Measurements from ENCODE around the gene EFCAB11.

Gene EFCAB11, protein sequence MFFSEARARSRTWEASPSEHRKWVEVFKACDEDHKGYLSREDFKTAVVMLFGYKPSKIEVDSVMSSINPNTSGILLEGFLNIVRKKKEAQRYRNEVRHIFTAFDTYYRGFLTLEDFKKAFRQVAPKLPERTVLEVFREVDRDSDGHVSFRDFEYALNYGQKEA

DNA sequence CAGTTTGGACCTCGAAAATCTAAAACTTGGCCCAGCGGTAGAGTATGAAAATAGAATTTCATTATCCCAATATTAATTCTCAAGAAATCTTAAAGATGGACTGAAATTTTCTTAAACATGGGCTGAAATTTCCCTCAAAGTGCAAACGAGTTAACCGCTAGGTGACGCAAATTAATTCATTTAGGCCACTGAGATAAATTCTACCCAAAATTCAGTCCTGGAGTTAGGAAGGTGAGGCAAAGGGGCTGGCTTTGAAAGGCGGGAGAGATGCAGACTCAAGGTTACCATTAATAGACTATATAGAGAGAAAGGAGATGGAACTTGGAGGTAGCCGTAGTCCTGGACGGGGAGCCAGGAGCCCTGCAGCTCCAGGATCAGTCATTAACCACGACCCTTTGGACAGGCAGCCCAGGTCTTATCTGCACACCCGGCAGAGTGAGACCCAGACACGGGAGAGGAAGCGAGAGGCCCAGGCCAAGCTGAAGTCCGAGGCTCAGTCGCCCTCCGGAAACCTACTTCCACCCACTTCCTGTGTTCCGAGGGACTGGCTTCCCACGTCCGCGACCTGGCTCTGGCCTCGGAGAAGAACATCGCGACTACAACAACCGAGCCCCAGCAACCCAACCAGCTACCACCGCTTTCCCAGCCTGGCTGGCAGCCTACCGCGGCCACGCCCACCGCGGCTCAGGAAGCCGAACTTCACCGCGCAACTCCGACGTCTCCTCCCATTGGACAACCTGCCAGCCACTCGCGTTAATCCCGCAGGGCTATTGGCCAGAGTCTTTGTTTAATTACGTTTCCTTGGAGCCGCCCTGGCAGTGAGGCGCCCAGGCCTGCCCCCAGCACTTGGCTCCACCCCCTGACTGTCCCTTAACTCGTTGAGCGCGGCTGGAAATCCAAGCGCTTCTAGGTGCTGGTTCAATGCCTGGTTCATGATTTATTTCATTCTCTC is at the start of gene EFCAB11:
EFCAB11 (minus strand) TSS at position 661 of the 952 bp plus-strand sequence; CDS start at position 591, 70 bp downstream.
- DNase-seq (ENCODE audit: low read depth, low spot score), result peak; percentile 99

DNA sequence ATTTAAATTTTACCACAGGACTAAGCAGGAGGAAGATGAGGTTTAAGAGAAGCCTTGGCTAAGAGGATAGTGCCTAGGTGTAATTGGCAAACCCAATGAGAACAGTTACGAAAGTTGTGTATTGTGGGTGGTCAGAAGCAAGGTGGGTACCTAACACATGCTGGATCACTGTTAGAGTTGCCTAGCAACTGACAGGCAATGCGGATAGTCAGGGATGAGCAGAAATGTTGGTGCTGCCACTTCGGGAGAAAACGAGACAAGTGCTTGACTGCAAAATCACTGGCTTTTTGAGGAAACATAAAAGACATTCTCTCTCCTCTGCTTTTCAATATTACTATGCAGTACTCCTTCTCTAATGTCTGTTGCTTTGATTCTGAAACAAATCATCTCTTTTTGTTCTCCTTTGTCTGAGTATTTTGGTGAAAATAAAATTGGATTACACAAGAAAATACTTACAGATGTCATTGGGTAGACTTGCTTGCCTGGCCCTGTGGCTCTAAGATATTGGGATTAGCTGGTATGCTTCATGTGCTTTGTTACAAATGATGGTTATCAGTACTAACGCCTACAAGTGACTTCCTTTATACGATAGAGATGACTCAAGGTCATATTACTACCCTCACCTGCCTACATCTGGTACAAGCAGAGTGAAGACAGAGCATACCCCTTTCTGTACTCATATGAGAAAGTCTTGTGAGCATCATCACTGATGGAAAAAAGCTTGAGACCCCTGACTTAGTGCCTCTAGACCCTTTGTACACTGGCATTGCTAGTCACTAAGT is 49.2 kb upstream of the EFCAB11 start:
- DNase-seq (ENCODE audit: low read depth, low spot score), result no peak

DNA sequence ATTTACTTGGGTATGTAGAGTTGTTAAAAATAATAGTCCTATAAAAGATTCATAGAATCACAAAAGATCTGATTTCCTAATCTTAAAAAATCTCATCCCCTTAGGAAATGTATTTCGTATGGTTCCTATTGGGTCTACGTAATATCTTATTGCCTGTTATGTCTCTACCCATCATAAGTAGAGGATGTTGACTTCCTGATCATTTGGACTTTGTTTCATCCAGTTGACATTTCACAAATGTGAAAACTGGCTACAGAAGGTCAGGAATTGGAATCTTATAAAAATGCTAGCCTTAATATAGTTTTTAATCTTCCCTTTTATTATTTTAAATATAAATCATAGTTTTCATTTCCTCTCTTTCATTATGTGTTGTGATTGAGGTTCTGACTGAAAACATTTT is 46.4 kb upstream of the EFCAB11 start:
- no peak for DNase-seq (ENCODE audit: low read depth, low spot score)

DNA sequence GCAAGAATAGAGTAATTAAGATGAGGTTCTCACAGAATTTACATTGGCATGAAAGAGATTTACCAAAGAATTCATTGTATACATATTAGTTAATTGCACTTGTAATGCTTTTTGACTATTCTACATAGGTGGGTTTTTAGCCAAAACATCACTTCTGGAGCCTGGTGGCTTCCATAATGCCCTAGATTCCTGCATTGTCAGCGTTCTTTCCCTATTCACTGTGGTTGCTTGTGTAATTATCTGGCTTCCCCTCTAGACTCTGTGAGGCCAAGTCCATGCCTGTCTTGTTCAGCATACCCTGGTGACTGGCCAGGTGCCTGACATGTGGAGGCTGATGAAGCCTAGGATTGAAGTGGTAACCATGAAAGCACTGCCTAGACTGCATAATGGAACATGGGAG is 42.4 kb upstream of the EFCAB11 start:
- DNase-seq (ENCODE audit: low read depth, low spot score), result no peak

DNA sequence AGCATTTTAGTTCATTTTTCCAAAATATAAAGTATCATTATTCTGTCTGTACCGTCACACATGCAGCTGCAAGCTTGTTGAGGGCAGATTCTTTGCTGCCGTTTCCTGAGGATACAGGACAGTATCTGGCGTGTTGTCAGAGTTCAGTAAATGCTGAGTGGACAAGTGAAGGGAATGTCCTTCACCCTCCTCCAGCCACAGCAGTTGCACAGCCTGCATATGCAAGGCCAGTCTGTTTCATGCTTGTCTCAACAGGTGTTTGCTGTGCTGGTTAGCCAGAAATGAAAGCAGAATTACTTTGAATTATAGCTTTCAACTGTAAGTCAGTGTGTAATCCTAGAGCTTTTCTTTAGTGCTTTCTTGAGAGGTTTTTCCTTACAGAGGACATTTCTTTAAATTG is 37.7 kb upstream of the EFCAB11 start:
- DNase-seq (ENCODE audit: low read depth, low spot score), result no peak

DNA sequence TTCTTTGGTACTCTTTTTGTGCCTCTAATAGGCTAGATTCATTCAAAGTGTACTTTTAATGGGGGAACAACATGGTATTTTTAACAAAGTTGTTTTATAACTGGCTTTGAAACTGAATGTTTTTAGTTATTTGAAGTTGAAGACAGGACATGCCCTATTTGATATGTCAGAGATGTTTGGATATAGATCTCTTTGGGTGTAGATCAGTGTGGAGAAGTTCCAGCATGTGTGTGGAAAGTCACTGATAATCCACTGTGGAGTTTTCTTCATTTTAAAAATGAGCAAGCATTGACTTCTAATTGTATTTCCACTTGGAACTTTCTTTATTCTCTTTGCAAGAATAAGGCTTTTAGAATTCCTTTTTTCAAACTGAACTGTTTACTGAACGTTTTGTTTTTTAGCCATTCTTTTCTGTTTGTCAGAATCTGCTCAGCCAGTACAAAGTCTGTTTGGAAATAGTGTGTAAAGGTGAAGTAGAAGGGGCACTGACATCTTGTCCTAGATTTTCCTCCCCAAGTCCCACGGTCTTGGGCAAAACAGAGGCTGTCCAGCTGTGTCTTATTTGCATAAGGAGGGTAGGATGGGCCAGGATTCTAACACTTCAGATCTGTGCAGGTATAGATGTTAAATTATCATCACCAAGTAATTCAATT is 36.2 kb upstream of the EFCAB11 start:
- DNase-seq (ENCODE audit: low read depth, low spot score), result no peak

DNA sequence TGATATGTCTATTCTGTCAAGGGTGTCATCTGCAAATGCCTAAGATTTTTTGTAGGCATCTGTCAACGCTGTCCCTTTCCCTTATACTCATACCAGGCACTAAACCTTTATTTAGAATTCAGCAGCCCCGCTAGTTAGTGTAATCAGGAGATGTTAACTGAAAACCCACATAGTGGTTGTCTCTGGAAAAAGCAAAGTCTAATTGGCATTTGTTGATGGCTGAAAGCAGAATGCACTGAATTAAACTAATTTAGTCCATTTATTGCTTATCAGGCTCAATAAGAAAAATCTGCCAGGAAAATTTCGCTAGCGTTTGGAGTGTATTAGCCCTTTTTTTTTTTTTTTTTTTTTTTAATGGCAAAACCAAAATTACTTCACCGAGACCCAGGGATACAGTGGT is 35.7 kb upstream of the EFCAB11 start:
- no peak for DNase-seq (ENCODE audit: low read depth, low spot score)

DNA sequence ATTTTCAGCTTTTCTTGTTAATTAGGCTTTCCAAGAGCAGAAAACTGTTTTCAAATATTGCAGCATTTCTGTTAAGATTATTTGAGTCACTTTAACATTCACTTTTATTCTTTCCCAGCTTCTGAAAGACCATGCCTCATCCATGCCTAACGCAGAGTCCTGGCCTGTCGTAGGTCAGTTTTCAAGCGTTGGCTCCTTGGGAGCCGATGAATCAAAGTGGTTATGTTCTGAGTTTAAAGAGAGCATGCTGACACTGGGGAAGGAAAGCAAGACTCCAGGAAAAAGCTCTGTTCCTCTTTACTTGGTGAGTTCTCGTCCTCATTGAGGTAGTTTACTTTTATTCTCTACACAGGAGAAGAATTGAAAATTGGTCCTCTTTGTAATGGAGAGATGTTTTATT is 34.3 kb upstream of the EFCAB11 start:
- DNase-seq (ENCODE audit: low read depth, low spot score), result no peak

DNA sequence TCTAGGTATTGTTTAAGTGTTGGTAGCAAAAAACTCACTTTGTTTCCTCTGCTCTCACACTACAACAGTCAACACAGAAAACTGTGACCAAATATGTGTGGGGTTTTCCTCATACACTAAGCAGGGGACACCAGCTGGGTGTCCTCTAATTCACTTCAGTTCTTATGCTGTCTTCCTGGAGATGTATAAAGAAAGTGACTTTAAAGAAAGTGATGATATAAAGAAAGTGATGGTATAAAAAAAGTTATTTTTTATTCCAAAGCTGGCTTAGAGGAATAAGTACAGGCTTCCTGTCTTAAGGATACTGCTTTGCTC is 32.6 kb upstream of the EFCAB11 start:
- DNase-seq (ENCODE audit: low read depth, low spot score), result no peak

DNA sequence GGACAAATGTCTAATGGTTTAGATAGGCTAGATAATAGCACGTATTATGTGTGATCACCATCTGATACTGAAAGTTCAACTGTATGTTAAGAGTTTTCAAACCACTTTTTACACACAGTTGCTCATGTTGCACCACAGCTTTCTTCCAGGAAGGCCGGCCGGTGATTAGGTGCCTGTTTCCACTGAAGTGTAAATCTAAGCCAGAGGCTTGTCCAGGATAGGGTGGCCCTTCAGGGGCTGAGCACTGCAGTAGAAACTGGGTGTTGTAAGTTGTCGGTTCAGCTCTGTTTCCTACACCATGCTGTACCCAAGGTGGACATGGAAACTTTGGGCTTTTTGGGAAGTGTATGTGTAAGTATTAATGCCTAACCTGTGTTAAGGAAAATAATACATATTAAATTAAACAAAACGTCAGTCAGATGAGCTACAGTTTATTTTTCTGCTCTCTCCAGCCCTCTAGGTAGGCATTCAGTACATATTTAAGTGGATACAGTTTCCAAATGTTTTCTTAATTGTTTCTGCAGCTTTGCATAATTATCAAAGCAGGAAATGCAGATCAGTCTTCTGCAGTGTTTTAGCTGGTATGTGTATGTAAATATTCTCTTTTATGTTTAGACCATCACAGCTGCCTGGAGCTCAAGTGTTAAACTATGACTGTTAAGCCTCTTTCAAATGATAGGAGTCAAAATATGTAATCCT is 32.1 kb upstream of the EFCAB11 start:
- DNase-seq (ENCODE audit: low read depth, low spot score), result no peak

DNA sequence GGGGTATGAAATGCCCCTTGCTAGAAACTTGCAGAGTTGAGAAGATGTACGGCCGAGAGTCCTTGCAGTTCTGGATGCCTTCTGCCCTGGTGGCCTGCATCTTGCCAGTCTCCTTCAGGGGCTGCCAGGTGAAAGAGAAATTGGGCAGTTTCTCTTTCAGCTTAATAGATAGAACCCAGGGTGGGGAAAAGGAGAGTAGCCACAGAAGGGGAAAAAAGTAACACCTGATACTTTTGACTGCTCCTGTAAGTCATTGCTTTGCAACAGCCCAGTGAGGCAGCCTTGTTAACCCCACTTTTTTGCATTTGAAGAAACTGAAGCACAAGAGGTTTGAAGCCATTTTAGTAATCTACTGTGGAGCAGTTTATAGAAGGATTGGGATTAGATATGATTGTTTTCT is 28.8 kb upstream of the EFCAB11 start:
- no peak for DNase-seq (ENCODE audit: low read depth, low spot score)

DNA sequence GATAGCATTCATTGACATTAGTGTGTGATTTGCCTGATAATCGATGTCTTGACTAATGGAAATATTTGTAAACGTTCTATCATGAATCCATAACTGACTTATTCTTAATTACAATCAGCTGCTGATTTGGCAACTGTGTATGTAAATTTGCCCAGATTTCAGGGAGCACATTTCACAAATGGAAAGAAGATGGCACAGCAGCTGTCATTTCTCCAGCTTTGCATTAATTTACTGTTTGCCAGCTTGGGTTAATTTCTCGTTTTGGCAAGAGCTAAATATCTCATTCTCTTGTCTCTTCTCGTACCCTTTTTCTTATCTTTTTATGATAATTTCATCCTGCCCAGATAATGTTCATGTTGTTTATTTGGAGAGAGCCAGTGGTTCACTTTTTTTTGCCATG is 24.1 kb upstream of the EFCAB11 start:
- DNase-seq (ENCODE audit: low read depth, low spot score), result no peak

DNA sequence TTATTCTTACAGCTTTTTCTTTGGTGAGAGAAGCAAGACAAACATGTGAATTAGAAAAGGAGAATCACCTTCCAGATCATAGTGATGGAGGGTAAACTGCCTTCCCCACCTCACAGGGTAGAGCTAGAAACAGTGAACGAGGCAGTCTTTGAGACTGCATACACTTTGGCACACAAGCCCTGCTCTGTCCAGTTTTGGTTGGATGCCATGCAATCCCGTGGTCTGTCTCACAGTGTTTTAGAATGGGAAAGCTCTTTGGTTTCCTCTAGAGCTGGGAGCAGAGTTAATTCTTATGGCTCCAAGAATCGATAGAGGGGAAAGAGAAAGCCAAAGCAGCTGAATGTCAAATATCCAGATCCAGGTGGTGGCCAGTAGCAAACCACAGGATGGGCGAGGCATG is 23.1 kb upstream of the EFCAB11 start:
- peak; percentile 71 for DNase-seq (ENCODE audit: low read depth, low spot score)

DNA sequence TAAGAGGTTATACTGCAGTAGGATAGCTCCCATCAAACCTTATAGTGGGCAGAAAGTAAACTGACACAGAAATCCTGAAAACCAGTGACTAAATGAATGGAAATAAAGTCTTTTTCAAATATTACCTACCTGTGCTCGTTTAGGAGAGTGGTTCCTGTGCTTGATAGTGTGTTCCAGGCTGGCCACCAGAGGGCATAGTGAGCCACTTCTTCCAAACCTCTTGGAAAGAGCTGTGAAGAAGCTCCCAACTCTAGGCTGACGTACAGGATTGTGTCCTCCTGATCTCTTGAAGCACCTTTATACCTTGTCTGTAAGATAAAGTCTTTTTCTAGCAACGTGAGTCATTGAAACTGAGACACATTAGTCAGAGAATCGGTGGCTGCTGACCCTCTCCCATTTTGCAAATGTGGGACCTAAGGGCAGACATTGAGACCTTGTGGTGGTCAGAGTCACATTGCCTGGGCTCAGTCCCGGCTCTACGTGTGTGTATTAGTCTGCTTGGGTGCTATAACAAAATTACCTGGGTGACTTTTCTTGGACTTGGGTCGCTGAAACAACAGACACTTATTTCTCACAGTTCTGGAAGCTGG is 18.8 kb upstream of the EFCAB11 start:
- peak; percentile 80 for DNase-seq (ENCODE audit: low read depth, low spot score)

DNA sequence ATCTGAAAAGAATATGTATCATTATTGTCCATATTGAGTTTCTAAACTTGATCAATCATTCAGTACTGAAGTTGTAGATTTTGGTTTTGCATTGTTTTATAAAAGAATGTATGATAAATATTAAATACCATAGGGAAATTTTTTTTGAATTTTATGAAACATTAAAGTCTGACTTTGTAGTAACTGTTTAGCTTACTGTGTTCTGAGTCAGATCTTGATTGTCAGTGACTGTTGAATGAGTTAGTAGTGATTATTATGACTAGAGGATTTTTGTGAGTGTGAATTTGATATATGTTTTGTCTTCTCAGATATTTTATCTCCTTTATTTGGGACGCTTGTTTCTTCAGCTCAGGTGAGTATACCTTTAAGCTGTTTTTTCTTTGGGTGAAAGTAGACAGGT is 11.3 kb upstream of the EFCAB11 start:
- no peak for DNase-seq (ENCODE audit: low read depth, low spot score)

DNA sequence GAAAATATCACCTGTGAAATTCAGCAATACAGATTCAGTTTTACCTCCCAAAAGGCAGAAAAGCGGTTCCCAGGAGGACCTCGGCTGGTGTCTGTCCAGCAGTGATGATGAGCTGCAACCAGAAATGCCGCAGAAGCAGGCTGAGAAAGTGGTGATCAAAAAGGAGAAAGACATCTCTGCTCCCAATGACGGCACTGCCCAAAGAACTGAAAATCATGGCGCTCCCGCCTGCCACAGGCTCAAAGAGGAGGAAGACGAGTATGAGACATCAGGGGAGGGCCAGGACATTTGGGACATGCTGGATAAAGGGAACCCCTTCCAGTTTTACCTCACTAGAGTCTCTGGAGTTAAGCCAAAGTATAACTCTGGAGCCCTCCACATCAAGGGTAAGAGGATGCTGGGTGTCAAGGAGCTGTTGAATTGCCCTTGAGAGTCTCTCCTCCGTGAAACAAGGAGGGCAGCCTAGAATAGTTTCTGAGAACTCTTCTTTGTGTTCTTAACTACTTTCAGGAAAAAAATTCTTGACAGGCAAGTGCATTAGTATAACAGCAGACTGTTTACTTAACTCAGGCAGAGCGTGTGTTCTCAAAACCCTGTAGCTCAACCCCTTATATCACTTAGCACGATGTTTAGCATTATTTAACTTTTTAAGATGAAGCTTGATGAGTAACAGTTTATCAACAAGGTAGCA is 8.9 kb upstream of the EFCAB11 start:
- no peak for DNase-seq (ENCODE audit: low read depth, low spot score)

DNA sequence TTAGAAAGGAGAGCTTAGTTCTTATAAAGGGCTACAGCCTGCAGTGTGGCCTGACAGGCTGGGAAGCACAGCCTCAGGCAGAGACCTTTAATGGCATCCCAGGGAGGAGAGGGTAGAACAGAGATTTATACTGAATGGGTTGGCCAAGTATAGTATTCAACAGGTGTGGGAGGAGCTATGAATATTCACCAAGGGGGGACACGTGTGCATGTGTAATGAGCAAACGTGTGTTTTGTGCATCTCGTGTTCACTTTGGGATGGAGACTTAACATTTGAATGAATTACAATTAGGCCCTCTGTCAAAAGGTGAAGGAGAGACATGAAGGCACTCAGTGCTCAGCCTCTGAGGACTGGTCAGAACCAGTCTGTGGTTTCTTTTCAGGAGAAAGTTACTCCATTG is 6.4 kb upstream of the EFCAB11 start:
- no peak for DNase-seq (ENCODE audit: low read depth, low spot score)

DNA sequence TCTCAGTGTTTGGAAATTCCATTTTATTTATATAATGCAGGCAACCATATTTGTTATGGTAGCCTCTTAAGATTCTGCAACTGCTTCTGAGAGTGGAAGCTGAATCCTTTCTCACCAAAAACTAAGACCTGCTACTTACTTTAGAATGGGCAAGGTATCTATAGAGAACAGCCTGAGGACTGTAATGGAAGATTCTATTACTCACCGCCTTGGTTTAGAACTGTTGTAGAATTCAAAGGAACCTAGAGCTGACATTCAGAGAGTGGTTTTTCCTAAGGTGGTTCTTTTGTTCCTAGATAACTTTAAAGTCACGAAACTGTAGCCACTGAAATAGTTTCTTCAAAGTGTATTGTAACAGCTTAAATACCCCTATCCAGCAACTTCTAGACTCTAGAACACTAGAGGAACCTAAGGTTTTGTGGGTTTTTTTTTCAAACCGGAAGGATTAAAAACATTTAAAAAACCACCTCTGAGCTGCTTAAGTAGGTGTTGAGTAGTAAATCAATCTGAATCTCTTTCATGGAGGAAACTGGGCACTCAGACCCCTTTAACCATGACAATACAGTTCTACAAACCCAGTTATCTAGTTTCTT is 5.4 kb upstream of the EFCAB11 start:
- peak; percentile 7 for DNase-seq (ENCODE audit: low read depth, low spot score)

DNA sequence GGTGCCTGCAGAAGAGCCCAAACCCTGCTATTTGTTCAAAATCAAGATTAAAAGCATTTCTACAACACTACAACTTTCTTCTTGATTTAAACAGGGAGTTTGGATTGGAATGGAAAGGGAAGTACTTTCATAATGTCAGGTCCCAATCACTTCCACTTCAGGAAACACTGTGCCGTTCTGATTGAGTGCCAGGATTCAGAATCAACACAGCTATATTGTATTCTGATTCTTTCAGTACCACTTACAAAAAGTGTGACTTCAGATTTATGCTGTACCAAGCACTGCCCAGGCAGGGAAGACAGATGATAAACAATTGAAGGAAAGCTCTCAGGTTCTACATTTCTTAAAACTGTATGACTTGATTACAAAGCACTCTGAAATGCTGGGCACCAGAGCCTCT is 4.4 kb upstream of the EFCAB11 start:
- DNase-seq (ENCODE audit: low read depth, low spot score), result peak; percentile 23

DNA sequence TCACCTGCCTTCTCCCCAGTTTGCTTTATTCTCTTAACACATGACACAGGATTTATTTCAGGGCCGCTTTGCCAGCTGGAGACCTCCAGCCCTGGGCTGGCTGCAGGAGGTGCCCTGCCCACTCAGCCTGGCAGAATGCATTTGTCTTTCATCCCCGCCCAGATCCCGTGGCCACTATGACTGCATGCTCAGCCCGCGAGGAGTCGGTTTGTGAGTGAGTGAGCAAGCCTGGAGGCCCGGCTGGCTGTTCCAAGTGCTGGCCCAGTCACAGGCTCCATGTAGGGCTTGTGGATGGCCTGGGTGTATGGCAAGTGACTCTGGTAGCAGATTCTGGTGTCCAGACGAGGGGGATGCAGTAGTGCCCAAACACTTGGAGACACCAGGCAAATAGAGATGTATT is 3.3 kb upstream of the EFCAB11 start:
- DNase-seq (ENCODE audit: low read depth, low spot score), result peak; percentile 11

Measured in astrocyte of the hippocampus (primary cell).